CD4-positive, alpha-beta T cell (primary cell): ENCODE measurements around the gene CELF4. TPM values are rescaled to one million over a fixed set of nuclear protein-coding genes. Genes with fewer than 3 reads are reported as not detected.

Experiments
- ATAC-seq: fragments of 200-7000 bp; cut with Tn5 transposase; one replicate; pipeline ENCODE4 v1.10.0; 2022; ENCODE audit warnings: mild to moderate bottlenecking; ENCODE audit not compliant: poor library complexity
- CTCF ChIA-PET: fragments of 350-600 bp; sonication (Branson Sonifier 250); formaldehyde crosslinking; loops from one replicate; lab custom pipeline; 2021; ENCODE audit warnings: antibody characterized with exemption, inconsistent platforms; lab: Charles Lee
- POLR2A ChIA-PET: fragments of 350-600 bp; sonication (Branson Sonifier 250); formaldehyde crosslinking; loops from one replicate; lab custom pipeline; 2021; ENCODE audit warnings: antibody characterized with exemption, inconsistent platforms; lab: Charles Lee
- DNase-seq, 14 experiments: peaks; one replicate each; pipeline ENCODE4 v3.0.0-alpha.2; 2013 to 2020; ENCODE audit warnings: mixed read lengths in 2 of 14
- H3K27ac ChIP-seq, 2 donors: one replicate each; pipeline versions ENCODE4 v1.5.1 to v1.7.0; 2013; ENCODE audit warnings: low read length in 2 of 2, low read depth in 1 of 2, mild to moderate bottlenecking in 1 of 2
- H3K27me3 ChIP-seq, 2 experiments: 1 replicate in 1 of 2; 2 replicates in 1 of 2; pipeline versions ENCODE4 v1.6.1 to v1.7.0; 2013; ENCODE audit warnings: low read length in 2 of 2, control low read depth in 1 of 2, mild to moderate bottlenecking in 1 of 2, moderate library complexity in 1 of 2; ENCODE audit not compliant: insufficient read depth in 2 of 2, control insufficient read depth in 1 of 2
- H3K36me3 ChIP-seq: one replicate; pipeline ENCODE4 v1.6.1; 2013; ENCODE audit warnings: low read length, control low read depth; ENCODE audit not compliant: insufficient read depth
- H3K4me1 ChIP-seq: one replicate; pipeline ENCODE4 v1.6.1; 2013; ENCODE audit warnings: low read length, control low read depth; ENCODE audit not compliant: insufficient read depth
- H3K4me3 ChIP-seq: one replicate; pipeline ENCODE4 v1.5.1; 2013; ENCODE audit warnings: mild to moderate bottlenecking, low read length, moderate library complexity
- H3K9me3 ChIP-seq, 2 experiments: 1 replicate in 1 of 2; 2 replicates in 1 of 2; pipeline versions ENCODE4 v1.6.1 to v1.7.0; 2013; ENCODE audit warnings: low read length in 2 of 2, mild to moderate bottlenecking in 2 of 2, control low read depth in 1 of 2, moderate library complexity in 1 of 2; ENCODE audit not compliant: control insufficient read depth in 1 of 2, insufficient read depth in 1 of 2
- H3K27ac Mint-ChIP-seq: one replicate; pipeline ENCODE4 v1.8.0; 2020; ENCODE audit warnings: mixed read lengths
- H3K27me3 Mint-ChIP-seq: one replicate; pipeline ENCODE4 v1.8.0; 2021; ENCODE audit warnings: mixed read lengths
- H3K36me3 Mint-ChIP-seq: one replicate; pipeline ENCODE4 v1.8.0; 2021; ENCODE audit warnings: low read depth, mixed read lengths
- H3K4me1 Mint-ChIP-seq: one replicate; pipeline ENCODE4 v1.8.0; 2021; ENCODE audit warnings: low read depth, mixed read lengths
- H3K4me3 Mint-ChIP-seq: one replicate; pipeline ENCODE4 v1.8.0; 2020; ENCODE audit warnings: mild to moderate bottlenecking, mixed read lengths
- H3K9me3 Mint-ChIP-seq: one replicate; pipeline ENCODE4 v1.8.0; 2020; ENCODE audit warnings: mixed read lengths
- CTCF ChIP-seq: fragments of 200-600 bp; IDR thresholded peaks from one replicate; pipeline ENCODE4 v1.8.0; 2022; ENCODE audit warnings: antibody characterized with exemption, mild to moderate bottlenecking
- intact Hi-C, 2 experiments: fragments of 100-400 bp; cut with DNase I in 1 of 2; cut with micrococcal nuclease in 1 of 2; formaldehyde crosslinking; loops; one replicate each; pipeline versions ENCODE4 v1.15.1 to v1.9.0; 2023 to 2025; cut with DNase I, micrococcal nuclease
- total RNA-seq, 174 experiments: library from RNA in 2 of 174; stranded (reverse) in 2 of 174; gene quantifications; one replicate each; pipeline ENCODE4 v1.2.3 and lab custom pipeline; 2021 to 2026

CELF4 gene
- total RNA-seq, 2 experiments from 2014 or later: not detected

- Histone ChIP-seq H3K27ac (no peak overlapping the region), H3K4me1 (no peaks in the 10 kb centered on the region), H3K4me3 (no peak overlapping the region), H3K27me3 (no peaks in the 10 kb centered on the region), H3K36me3 (no peaks in the 10 kb centered on the region), H3K9me3 (no peaks in the 10 kb centered on the region)
- H3K4me1 Mint-ChIP-seq: no peaks in the 10 kb centered on the region
- DNase-seq (peak in 2 of 14 experiments; percentile 5 to 6), ATAC-seq (no peak)
- no peak overlapping the region for H3K4me3 Mint-ChIP-seq
- peak; percentile 26 for TF ChIP-seq CTCF
- ChIA-PET POLR2A (no interaction called here), CTCF (no interaction called here)
- no peaks in the 10 kb centered on the region for H3K36me3 Mint-ChIP-seq
- no peak overlapping the region for H3K27ac Mint-ChIP-seq
- H3K9me3 Mint-ChIP-seq: no peaks in the 10 kb centered on the region
- intact Hi-C loops: no loop called here
- H3K27me3 Mint-ChIP-seq: no peaks in the 10 kb centered on the region
Observed at GRCh38 chr18:37322492-37323035, 243.0 kb downstream of the CELF4 start.

GRCh38 chr18:37321582-37322491 is 243.8 kb downstream of the CELF4 start:
- H3K36me3 Mint-ChIP-seq: no peaks in the 10 kb centered on the region
- no peak for ATAC-seq
- intact Hi-C loops: no loop called here
- H3K27me3 Mint-ChIP-seq: no peaks in the 10 kb centered on the region
- POLR2A ChIA-PET: no interaction called here
- no peak overlapping the region for H3K27ac Mint-ChIP-seq
- no peaks in the 10 kb centered on the region for H3K4me1 ChIP-seq
- no peaks in the 10 kb centered on the region for H3K4me1 Mint-ChIP-seq
- H3K9me3 Mint-ChIP-seq: no peaks in the 10 kb centered on the region
- H3K36me3 ChIP-seq: no peaks in the 10 kb centered on the region
- CTCF ChIA-PET: no interaction called here
- TF ChIP-seq CTCF: no peak
- H3K27me3 ChIP-seq: no peaks in the 10 kb centered on the region
- no peak overlapping the region for H3K4me3 ChIP-seq
- no peak overlapping the region for H3K4me3 Mint-ChIP-seq
- H3K27ac ChIP-seq: no peak overlapping the region
- H3K9me3 ChIP-seq: no peaks in the 10 kb centered on the region
- DNase-seq: no peak

DNA sequence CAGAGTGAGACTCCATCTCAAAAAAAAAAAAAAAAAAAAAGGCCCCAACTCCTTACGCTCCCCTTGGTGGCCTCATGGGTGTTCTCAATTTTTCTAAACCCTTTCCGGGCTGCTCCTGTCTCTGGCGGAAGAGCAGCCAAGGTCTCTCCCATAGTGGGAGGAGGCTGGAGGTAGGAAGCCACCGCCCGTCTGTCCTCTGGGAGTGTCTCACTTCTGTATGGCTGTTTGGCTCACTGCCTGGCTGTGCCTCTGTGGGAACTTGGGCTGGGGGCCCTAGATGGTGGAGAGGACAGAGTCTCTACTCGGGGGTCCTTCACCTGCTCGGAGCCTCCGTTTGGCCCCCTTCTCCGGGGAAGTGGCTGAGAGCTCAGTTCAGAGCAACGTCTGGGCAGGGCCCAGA is 245.3 kb downstream of the CELF4 start:
- Mint-ChIP-seq H3K4me1 (no peaks in the 10 kb centered on the region), H3K27me3 (no peaks in the 10 kb centered on the region), H3K36me3 (no peaks in the 10 kb centered on the region), H3K9me3 (no peaks in the 10 kb centered on the region), H3K27ac (no peak overlapping the region), H3K4me3 (no peak overlapping the region)
- no peak for TF ChIP-seq CTCF
- peaks cover 0 to 5% of the 10 kb centered on the region in 2 experiments for H3K9me3 ChIP-seq
- intact Hi-C loops: no loop called here
- H3K36me3 ChIP-seq: no peaks in the 10 kb centered on the region
- H3K4me3 ChIP-seq: no peak overlapping the region
- POLR2A ChIA-PET: no interaction called here
- H3K27me3 ChIP-seq: no peaks in the 10 kb centered on the region
- no peak overlapping the region for H3K27ac ChIP-seq
- H3K4me1 ChIP-seq: no peaks in the 10 kb centered on the region
- no peak for DNase-seq
- ATAC-seq: no peak
- CTCF ChIA-PET: no interaction called here
